ENCODE results near the gene PLA2G2D. TPM values are rescaled to one million over a fixed set of nuclear protein-coding genes. Genes with fewer than 3 reads are reported as not detected.

PLA2G2D gene
- polyA plus RNA-seq, 3 donors, result 0.08 TPM; not detected in 1

DNA sequence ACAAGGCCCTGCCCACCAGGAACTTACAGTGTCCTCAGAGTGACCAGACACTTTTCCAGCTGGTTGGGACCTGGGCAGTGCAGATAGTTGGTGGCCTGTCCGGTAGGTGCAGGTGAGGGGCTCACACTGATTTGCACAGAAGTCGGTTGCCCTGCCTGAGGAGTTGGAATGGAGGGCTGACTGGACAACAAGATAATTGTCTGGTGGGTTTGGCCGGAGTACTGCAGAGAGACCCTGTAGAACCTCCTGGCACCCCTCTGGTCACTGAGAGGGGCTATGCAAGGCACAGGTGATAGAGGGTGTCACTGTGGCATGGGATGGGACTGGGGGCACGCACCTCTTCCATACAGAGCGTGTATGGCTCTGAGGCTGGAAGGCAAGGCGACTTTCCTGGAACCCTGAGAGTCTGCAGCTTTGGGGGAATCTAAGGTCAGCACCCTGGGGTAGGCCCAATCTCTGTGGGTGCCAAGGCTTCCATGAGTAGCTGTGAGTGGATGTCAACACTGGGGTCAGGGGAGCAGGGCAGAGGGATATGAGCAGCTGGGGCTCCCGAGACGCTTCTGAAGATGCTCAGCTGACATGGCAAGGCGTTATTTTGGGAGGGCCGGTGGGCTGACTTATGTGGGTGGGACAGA is 7.6 kb upstream of the PLA2G2D start:
- no peaks in the 10 kb centered on the region for H3K27me3 ChIP-seq (ENCODE audit: control insufficient read depth in 2 of 2, insufficient read depth in 2 of 2, low read length in 2 of 2)
- no peak for TF ChIP-seq CTCF (IDR thresholded peaks at IDR 0.05)
- H3K9me3 ChIP-seq (replicated peaks in 1 of 2; ENCODE audit: control insufficient read depth in 1 of 2, insufficient read depth in 1 of 2, low read length in 2 of 2), result peaks cover 3 to 8% of the 10 kb centered on the region in 2 donors
- H3K4me3 ChIP-seq (replicated peaks in 1 of 3; ENCODE audit: low read depth in 2 of 3, low read length in 3 of 3), result no peak overlapping the region
- peaks cover 13 to 26% of the 10 kb centered on the region in 2 donors for H3K4me1 ChIP-seq (ENCODE audit: control insufficient read depth in 1 of 2, insufficient read depth in 2 of 2, low read length in 2 of 2)
- no peak overlapping the region for H3K27ac ChIP-seq (ENCODE audit: low read depth in 1 of 2, low read length in 2 of 2)
- Mint-ChIP-seq H3K9me3 (peaks cover 2 to 22% (median 15%) of the 10 kb centered on the region in 7 donors), H3K4me3 (peak overlapping the region in 1 of 2 donors; percentile 19), H3K27ac (peak overlapping the region in 2 of 7 donors; percentile 32 to 45), H3K27me3 (ENCODE audit: low read depth in 3 of 3) (peaks cover 1 to 14% (median 12%) of the 10 kb centered on the region in 3 donors), H3K36me3 (no peaks in the 10 kb centered on the region), H3K4me1 (peaks cover 28% of the 10 kb centered on the region)
- no peak overlapping the region for H3K4me2 ChIP-seq (replicated peaks; ENCODE audit: extremely low read depth, low read length, poor library complexity, severe bottlenecking)
- no peak for DNase-seq
- no peaks in the 10 kb centered on the region for H3K36me3 ChIP-seq (replicated peaks in 1 of 2; ENCODE audit: control insufficient read depth in 1 of 2, insufficient read depth in 2 of 2, low read length in 2 of 2)
- 96% methylated on average over 9 of the region's 10 CpGs for WGBS (ENCODE audit: insufficient coverage)
- no peaks in the 10 kb centered on the region for H3K79me2 ChIP-seq (ENCODE audit: insufficient read depth, low read length)
- H3K9ac ChIP-seq (ENCODE audit: insufficient read depth, low read length, poor library complexity, severe bottlenecking), result no peak overlapping the region
- intact Hi-C loops (cut with micrococcal nuclease), result no loop called here
- H4K20me1 ChIP-seq (ENCODE audit: insufficient read depth, low read length), result no peaks in the 10 kb centered on the region
- no peak overlapping the region for H2AFZ ChIP-seq (ENCODE audit: insufficient read depth, low read depth, low read length, poor library complexity, severe bottlenecking)

DNA sequence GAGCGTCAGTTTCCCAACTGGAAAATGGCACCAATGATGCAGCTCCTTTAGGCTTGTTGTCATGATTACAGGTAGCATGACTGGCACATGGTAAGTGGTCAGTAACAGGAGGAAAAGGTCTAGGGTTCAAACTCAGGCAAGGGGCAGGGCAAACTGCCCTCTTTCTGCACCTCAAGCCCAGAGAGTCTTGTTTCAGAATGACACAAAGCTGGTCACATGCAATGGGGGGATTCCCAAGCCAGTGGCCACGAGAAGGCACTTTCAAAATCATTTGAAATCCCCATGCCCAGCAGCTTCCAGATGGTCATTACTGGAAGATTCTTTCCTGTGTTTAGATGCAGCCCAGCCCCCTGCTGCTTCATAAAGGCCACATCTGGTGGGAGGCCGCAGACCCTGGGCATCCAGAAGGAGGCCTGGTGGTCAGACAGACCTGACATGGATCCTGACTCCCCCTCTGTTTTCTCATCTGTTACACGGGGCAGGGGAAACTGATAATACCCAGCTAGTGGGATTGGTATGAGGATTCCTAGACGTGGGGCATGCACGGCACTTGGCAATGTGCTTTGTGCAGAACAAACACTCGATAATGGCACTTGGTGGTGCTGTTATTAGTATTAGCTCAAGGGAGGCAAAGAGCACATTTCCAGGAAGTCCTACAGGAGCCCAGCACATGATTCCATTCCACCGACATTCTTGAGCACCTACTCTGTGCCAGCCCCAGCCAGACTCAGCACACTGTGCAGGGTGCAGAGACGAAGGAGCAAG is 6.9 kb upstream of the PLA2G2D start:
- DNase-seq, result peak in 1 of 3 donors; percentile 39
- intact Hi-C loops (cut with micrococcal nuclease), result no loop called here
- Mint-ChIP-seq H3K9me3 (peaks cover 2 to 20% (median 15%) of the 10 kb centered on the region in 7 donors), H3K27me3 (ENCODE audit: low read depth in 3 of 3) (peaks cover 2 to 17% (median 10%) of the 10 kb centered on the region in 3 donors), H3K4me3 (no peak overlapping the region), H3K4me1 (peaks cover 28% of the 10 kb centered on the region), H3K27ac (peak overlapping the region in 1 of 7 donors; percentile 15), H3K36me3 (no peaks in the 10 kb centered on the region)
- Histone ChIP-seq H4K20me1 (ENCODE audit: insufficient read depth, low read length) (no peaks in the 10 kb centered on the region), H3K27me3 (ENCODE audit: control insufficient read depth in 2 of 2, insufficient read depth in 2 of 2, low read length in 2 of 2) (peaks cover 0 to 2% of the 10 kb centered on the region in 2 donors), H3K4me2 (replicated peaks; ENCODE audit: extremely low read depth, low read length, poor library complexity, severe bottlenecking) (no peak overlapping the region), H3K27ac (ENCODE audit: low read depth in 1 of 2, low read length in 2 of 2) (no peak overlapping the region), H3K4me1 (ENCODE audit: control insufficient read depth in 1 of 2, insufficient read depth in 2 of 2, low read length in 2 of 2) (peaks cover 13 to 26% of the 10 kb centered on the region in 2 donors), H3K9ac (ENCODE audit: insufficient read depth, low read length, poor library complexity, severe bottlenecking) (no peak overlapping the region), H3K9me3 (replicated peaks in 1 of 2; ENCODE audit: control insufficient read depth in 1 of 2, insufficient read depth in 1 of 2, low read length in 2 of 2) (peaks cover 3 to 8% of the 10 kb centered on the region in 2 donors), H3K79me2 (ENCODE audit: insufficient read depth, low read length) (no peaks in the 10 kb centered on the region), H3K4me3 (replicated peaks in 1 of 3; ENCODE audit: low read depth in 2 of 3, low read length in 3 of 3) (no peak overlapping the region), H3K36me3 (replicated peaks in 1 of 2; ENCODE audit: control insufficient read depth in 1 of 2, insufficient read depth in 2 of 2, low read length in 2 of 2) (no peaks in the 10 kb centered on the region), H2AFZ (ENCODE audit: insufficient read depth, low read depth, low read length, poor library complexity, severe bottlenecking) (no peak overlapping the region)
- TF ChIP-seq CTCF (IDR thresholded peaks at IDR 0.05), result no peak
- 83% methylated on average over 7 of the region's 9 CpGs for WGBS (ENCODE audit: insufficient coverage)

All from CD14-positive monocyte (primary cell).